Activated CD4-positive, alpha-beta T cell treated with anti-CD3 and anti-CD28 coated beads, Interleukin-2, amount 50 U/mL, for 1 hour (primary cell): ENCODE results near the gene DCXR.

Source experiments
- DNase-seq: peaks from one replicate; pipeline ENCODE4 v3.0.0-alpha.2; 2020

The DCXR gene

DNA sequence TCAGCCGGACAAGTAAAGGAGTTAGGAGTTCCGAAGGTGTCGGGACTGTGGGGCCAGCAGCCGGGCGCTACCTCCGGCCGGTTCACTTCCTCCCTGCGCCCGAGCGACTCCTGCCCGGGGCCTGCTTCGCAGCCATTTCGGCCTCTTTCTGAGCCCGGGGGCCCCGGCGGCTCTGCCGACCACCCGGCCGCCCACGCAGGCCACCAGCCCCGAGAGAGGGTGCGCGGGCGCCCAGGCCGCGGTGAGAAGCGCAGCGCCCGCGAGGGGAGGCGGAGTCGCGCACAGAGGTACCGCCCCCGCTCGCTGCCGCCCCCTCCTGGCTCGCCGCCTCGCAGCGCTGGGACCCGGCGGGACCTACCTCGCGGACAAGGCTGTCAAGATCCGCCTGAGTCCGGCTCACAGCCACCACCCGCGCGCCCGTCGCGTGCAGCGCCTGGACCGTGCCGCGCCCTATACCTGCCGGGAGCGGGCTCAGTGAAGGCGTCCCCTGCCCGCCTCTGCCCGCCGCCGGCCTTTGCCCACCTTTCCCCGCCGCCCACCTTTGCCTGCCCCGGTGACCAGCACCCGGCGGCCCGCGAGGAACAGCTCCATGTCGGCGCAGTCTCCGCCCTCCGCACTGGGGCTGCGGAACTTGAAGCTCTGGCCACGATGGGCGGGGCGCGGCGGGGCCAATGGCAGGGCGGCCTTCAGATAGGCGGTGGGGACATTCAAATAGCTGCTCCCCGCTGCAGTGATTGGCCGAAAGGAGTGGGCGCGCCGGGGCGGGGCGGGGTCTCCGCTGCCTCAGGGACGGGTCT, at the start of gene DCXR:
DCXR (minus strand) TSS at position 606 of the 797 bp plus-strand sequence; CDS start at position 591, 15 bp downstream.
- DNase-seq: peak; percentile 91

GRCh38 chr17:82085931-82086764, 48.7 kb upstream of the DCXR start:
- DNase-seq: no peak

- no peak for DNase-seq
Observed at GRCh38 chr17:82085031-82085861, 47.7 kb upstream of the DCXR start.

DNA sequence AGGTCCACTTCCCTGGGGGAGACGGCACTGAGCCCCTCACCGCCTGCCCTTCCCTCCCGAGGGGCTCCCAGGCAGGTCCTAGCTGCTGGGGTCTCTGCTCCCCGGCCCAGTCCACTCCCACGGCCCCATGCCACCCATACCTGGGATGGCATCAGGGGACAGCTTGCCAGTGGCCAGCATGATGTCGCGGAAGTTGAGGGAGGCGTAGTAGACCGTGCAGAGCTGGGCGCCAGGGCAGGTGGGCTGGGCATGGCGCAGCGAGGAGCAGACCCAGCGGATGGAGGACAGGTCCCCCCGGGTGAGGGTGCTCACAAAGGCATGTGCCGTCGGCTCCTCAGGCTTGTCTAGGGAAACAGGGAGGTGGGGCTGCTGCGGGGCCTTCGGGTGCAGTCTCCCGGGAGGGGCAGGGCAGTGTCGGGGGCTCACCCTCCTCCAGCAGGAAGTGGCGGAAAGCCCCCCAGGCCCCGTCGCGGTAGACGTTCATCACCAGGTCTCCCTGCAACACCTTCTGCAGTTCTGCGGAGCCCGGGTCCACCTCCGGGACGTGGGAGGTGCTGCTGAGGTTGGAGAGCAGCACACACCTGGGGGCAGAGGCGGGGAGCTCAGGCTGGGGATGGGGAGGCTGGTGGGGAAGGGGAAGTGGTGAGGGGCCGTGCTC, 47.0 kb upstream of the DCXR start:
- DNase-seq: no peak

DNA sequence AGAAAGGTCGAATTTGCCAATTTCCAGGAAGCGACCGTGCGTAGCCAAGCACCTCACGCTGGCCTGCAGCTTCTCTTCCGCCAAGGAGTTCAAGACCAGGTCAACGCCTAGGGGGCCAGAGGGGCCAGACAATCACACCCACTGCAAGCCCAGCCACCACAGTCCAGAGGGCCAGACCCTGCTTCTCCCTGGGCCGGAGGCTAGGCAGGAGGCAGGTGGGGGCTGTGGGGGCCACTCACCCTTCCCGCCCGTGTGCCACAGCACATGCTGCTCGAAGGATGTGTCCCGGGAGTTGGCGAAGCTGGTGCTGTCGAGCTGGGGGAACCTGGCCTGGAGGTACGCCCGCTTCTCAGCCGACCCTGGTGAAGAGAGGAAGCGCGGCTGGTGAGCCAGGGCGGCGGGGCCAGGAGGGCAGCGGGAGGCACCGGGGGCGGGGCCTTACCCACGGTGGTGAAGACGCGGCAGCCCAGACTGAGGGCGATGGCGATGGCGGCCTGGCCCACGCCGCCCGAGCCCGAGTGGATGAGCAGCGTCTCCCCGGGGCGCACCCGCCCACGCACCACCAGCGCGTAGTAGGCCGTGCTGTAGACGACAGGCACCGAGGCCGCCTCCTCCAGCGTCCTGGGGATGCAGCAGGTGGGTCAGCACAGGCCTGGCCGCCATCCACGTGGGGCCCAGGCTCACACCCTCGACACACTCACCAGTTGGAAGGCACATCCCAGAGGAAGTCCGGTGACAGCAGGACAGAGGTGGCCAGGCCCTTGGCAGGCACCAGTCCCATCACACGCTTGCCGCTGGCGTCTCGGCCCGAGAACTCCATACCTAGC, 46.2 kb upstream of the DCXR start:
- no peak for DNase-seq

- DNase-seq: no peak
Observed at GRCh38 chr17:82083009-82083408, 45.5 kb upstream of the DCXR start.

DNA sequence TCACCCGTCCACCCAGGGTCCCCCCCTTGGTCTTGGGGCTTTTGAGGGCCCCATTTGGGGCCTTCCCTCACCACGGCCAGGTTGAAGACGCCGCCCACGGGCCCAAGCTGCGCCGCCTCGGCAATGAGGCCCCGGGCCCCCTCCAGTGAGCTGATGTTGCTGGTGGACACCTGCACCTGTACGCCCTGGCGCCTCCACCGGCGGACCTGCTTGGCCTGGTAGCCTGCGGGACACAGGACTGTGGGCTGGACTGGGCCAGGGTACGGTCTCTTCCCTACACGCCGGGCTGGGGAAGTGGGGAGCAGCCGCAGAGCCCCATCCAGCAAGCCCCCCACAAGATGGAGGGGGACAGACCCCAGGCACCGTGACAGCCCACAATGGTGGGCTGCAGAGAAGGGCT, 45.0 kb upstream of the DCXR start:
- no peak for DNase-seq

DNA sequence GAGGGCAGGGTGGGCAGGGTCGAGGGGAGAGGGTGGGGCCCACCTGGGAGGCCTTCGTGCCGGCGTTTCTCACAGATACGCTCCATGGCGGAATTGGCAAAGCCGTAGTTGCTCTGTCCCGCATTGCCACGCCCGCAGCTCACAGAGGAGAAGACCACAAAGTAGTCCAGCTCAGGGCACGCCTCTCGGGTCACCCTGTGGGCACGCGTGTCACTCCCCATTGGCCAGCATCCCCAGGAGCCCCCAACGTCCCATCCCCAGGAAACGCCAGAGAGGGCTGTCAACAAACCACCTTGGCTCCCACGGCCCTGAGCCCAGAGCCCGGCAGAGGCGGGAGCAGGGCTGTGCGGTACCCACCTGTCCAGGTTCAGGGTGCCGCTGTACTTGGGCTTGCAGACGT, 44.5 kb upstream of the DCXR start:
- no peak for DNase-seq

- no peak for DNase-seq
Observed at GRCh38 chr17:82081546-82081945, 44.0 kb upstream of the DCXR start.

DNA sequence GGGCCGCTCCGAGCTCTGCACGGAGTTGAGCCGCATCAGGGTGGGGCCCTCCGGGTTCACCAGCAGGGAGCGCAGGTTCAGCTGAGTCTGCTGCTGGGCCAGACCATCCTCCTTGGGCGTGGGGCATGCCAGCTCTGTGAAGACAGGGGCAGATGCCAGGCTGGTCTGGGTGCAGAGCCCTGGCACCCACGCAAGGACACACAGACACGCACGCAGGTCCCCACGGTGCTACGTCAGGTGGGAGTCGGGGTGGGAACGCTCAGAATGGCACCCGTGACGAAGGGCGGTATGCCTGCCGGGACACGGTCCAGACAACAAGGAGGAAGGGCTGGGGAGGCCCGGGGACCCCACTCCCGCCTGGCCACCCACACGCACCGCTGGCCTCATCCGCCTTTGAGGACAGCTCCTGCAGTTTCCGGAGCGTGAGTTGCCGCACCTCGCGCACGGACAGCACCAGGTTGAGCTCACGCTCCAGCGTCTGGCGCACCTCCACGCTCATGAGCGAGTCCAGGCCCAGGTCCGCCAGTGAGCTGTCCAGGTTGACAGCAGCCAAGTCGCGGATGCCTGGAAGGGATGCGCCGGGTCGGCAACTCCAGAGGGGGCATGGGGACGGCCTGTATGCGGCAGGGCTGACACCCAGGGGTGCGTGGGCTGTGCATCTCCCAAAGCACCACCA, 43.4 kb upstream of the DCXR start:
- no peak for DNase-seq

- no peak for DNase-seq
Observed at GRCh38 chr17:82080048-82080788, 42.7 kb upstream of the DCXR start.

- DNase-seq: no peak
Observed at GRCh38 chr17:82079001-82079677, 41.6 kb upstream of the DCXR start.

- DNase-seq: no peak
Observed at GRCh38 chr17:82078433-82078832, 40.9 kb upstream of the DCXR start.

GRCh38 chr17:82077617-82078358, 40.3 kb upstream of the DCXR start:
- no peak for DNase-seq

GRCh38 chr17:82076785-82077591, 39.5 kb upstream of the DCXR start:
- no peak for DNase-seq

- DNase-seq: no peak
Observed at GRCh38 chr17:82076018-82076784, 38.7 kb upstream of the DCXR start.

DNA sequence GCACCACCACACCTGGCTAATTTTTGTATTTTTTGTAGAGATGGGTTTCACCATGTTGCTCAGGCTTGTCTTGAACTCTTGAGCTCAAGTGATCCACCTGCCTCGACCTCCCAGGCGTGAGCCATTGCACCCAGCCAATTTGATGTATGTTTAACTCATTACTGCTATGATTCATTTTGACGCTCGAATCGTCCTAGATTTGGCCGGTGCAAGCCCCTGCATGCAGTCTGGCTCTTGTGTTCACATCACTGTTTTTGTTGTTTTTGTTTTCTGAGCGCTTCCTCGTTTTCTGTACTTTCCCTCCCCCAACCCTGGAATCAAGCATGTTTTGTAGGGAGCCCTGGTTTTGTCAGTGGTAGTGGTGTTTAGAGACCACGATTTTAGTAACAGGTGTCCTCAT, 35.9 kb upstream of the DCXR start:
- DNase-seq: no peak
